Measurements from ENCODE around the gene LEUTX. TPM values are rescaled to one million over a fixed set of nuclear protein-coding genes. Genes with fewer than 3 reads are reported as not detected.
"Not testable (repeated sequence)": the region's sequence is repeated elsewhere in the genome, so short reads cannot be mapped to it uniquely, and the experiment has no call there.

Gene LEUTX
- total RNA-seq, 1 donor from 2014 or later, result not detected

DNA sequence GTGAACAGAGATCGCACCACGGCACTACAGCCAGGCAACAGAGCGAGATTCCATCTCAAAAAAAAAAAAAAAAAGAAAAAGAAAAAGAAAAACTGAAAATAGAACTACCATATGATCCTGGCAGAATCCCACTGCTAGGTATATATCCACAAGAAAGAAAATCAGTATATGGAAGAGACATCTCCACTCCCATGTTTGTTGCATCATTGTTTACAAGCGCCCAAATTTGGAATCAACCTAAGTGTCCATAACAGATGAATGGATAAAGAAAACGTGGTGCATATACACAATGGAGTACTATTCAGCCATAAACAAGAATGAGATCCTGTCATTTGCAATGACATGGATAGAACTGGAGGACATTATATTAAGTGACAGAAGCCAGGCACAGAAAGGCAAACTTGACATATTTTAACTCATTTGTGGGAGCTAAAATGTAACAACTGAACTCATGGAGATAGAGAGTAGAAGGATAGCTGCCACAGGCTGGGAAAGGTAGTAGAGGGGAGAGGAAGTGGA lies 29.3 kb downstream of the LEUTX start:
- H3K27ac ChIP-seq, result no peak overlapping the region
- no peaks in the 10 kb centered on the region for H3K9me3 ChIP-seq
- no peak for DNase-seq (ENCODE audit: extremely low spot score in 2 of 2)
- TF ChIP-seq, protein P1, sequence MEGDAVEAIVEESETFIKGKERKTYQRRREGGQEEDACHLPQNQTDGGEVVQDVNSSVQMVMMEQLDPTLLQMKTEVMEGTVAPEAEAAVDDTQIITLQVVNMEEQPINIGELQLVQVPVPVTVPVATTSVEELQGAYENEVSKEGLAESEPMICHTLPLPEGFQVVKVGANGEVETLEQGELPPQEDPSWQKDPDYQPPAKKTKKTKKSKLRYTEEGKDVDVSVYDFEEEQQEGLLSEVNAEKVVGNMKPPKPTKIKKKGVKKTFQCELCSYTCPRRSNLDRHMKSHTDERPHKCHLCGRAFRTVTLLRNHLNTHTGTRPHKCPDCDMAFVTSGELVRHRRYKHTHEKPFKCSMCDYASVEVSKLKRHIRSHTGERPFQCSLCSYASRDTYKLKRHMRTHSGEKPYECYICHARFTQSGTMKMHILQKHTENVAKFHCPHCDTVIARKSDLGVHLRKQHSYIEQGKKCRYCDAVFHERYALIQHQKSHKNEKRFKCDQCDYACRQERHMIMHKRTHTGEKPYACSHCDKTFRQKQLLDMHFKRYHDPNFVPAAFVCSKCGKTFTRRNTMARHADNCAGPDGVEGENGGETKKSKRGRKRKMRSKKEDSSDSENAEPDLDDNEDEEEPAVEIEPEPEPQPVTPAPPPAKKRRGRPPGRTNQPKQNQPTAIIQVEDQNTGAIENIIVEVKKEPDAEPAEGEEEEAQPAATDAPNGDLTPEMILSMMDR (IDR thresholded peaks at IDR 0.05), result no peak
- no peak for TF ChIP-seq POLR2AphosphoS5 (IDR thresholded peaks at IDR 0.05; ENCODE audit: insufficient read depth in 1 of 2, low read depth in 1 of 2)
- H3K4me1 ChIP-seq, result no peaks in the 10 kb centered on the region
- intact Hi-C loops (cut with DNase I), result no loop called here
- no peaks in the 10 kb centered on the region for H3K36me3 ChIP-seq
- no peaks in the 10 kb centered on the region for H3K27me3 ChIP-seq
- H3K4me3 ChIP-seq, result no peak overlapping the region

DNA sequence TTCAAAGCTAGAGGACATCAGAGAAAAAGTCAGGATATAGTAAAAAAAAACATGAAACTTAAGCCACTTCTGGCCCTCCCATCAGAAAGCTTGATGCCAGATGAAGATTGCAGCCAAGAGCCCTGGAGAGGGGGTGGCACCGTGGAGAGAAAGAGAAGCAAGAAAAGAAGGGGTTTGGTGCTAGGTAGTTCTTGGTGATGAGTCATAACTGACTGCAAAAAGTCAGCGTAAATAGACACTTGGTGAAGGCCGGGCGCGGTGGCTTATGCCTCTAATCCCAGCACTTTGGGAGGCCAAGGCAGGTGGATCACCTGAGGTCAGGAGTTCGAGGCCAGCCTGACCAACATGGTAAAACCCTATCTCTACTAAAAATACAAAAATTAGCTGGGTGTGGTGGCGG lies 30.0 kb downstream of the LEUTX start:
- DNase-seq (ENCODE audit: extremely low spot score in 2 of 2); H3K9me3 ChIP-seq; H3K4me1 ChIP-seq; intact Hi-C loops (cut with DNase I); H3K27me3 ChIP-seq; H3K4me3 ChIP-seq; H3K27ac ChIP-seq; H3K36me3 ChIP-seq: not testable (repeated sequence)

DNA sequence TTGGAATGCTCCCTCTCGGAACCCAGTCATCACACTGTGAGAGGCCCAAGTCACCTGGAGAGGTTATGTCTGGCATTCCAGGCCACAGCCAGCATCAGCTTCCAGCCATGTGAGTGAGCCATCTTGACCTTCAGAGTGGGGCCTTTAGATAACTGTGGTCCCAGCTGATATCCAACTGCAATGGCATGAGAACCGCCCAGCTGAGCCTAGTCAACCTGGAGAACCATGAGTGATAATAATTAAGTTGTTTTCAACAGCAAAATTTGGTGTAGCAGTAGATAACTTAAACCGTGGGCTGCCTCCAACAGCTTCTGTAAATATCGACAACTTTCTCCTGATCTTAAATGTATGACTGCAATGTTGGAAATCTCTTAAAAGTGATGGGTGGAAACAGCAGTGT lies 30.7 kb downstream of the LEUTX start:
- DNase-seq (ENCODE audit: extremely low spot score in 2 of 2), result no peak
- Histone ChIP-seq H3K9me3 (no peaks in the 10 kb centered on the region), H3K36me3 (no peaks in the 10 kb centered on the region), H3K27ac (no peak overlapping the region), H3K27me3 (no peaks in the 10 kb centered on the region), H3K4me3 (no peak overlapping the region), H3K4me1 (no peaks in the 10 kb centered on the region)
- intact Hi-C loops (cut with DNase I), result no loop called here
- TF ChIP-seq, protein P1 (IDR thresholded peaks at IDR 0.05), result no peak
- TF ChIP-seq POLR2AphosphoS5 (IDR thresholded peaks at IDR 0.05; ENCODE audit: insufficient read depth in 1 of 2, low read depth in 1 of 2) (no peak), POLR2A (IDR thresholded peaks at IDR 0.05) (no peak)

DNA sequence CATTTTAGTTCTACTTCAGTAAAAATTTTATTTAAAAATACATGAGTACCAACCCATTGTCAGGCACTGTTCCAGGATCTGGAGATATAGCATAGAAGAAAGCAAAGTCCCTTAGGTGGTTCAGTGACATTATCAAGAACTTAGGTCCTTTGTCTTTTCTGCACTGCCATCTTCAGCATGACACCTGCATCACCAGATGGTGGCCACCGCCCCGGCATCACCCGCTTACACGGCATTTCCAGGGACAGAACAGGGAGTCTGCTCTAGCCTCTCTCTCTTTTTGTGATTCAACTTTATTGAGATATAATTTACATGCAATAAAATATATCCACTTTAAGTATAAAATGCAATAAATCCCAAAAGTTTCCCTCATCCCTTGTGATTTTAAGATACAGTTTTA lies 31.8 kb downstream of the LEUTX start:
- intact Hi-C loops (cut with DNase I), result no loop called here
- no peaks in the 10 kb centered on the region for H3K4me1 ChIP-seq
- H3K36me3 ChIP-seq, result no peaks in the 10 kb centered on the region
- no peaks in the 10 kb centered on the region for H3K27me3 ChIP-seq
- no peak for TF ChIP-seq POLR2A (IDR thresholded peaks at IDR 0.05)
- TF ChIP-seq, protein P1 (IDR thresholded peaks at IDR 0.05), result no peak
- no peak for TF ChIP-seq POLR2AphosphoS5 (IDR thresholded peaks at IDR 0.05; ENCODE audit: insufficient read depth in 1 of 2, low read depth in 1 of 2)
- no peak overlapping the region for H3K4me3 ChIP-seq
- no peak overlapping the region for H3K27ac ChIP-seq
- no peak for DNase-seq (ENCODE audit: extremely low spot score in 2 of 2)
- H3K9me3 ChIP-seq, result no peaks in the 10 kb centered on the region

DNA sequence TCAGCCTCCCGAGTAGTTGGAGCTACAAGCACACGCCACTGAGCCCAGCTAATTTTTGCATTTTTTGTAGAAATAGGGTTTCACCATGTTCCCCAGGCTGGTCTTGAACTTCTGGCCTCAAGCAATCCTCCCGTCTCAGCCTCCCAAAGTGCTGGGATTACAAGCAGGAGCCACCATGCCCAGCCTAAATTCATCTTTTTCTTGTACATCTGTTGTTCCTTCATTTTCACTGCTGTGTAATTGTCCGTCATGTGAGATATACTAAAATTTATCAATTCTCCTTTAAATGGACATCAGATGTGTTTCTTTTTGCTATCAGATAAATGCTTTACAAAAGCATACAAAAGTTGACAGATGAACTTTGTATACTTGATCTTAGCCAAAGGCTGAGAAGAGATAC lies 32.4 kb downstream of the LEUTX start:
- Histone ChIP-seq H3K27me3 (no peaks in the 10 kb centered on the region), H3K27ac (no peak overlapping the region), H3K36me3 (no peaks in the 10 kb centered on the region), H3K9me3 (no peaks in the 10 kb centered on the region), H3K4me1 (no peaks in the 10 kb centered on the region), H3K4me3 (no peak overlapping the region)
- intact Hi-C loops (cut with DNase I), result no loop called here
- no peak for DNase-seq (ENCODE audit: extremely low spot score in 2 of 2)
- TF ChIP-seq, protein P1 (IDR thresholded peaks at IDR 0.05), result no peak
- no peak for TF ChIP-seq POLR2AphosphoS5 (IDR thresholded peaks at IDR 0.05; ENCODE audit: insufficient read depth in 1 of 2, low read depth in 1 of 2)
